GM20431 (cell line): ENCODE data around the gene ANGPT4.
"Not testable (repeated sequence)": the region's sequence is repeated elsewhere in the genome, so short reads cannot be mapped to it uniquely, and the experiment has no call there.

Experiments used
- in situ Hi-C: fragments of 300-500 bp; cut with MseI, MboI; formaldehyde crosslinking; loops from one replicate; pipeline ENCODE4 v1.15.0; 2020; ENCODE audit warnings: low sequenced_read_pairs; ENCODE audit not compliant: unreplicated experiment

The ANGPT4 gene

GRCh38 chr20:831956-832355, 84.2 kb downstream of the ANGPT4 start:
- in situ Hi-C loops = no loop called here

DNA sequence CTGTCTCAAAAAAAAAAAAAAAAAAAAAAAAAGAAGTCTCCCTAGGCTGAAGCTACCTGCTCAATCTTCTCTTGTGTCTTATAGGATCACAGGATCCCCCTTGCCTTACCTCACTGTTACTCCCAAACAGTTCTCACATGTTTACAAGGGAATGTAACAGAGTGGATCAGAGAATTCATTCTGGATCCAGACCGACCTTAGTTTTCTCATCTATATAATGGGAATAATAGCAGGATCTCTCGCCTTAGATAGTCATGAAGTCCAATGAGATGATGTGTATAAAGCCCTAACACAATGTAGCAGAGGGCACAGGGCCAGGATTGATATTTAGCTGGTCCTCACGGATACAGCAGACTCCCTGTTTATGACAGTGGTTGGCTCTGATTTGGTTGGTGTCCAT, 84.9 kb downstream of the ANGPT4 start:
- in situ Hi-C loops = no loop called here

GRCh38 chr20:830011-830521, 86.1 kb downstream of the ANGPT4 start:
- in situ Hi-C loops = no loop called here

DNA sequence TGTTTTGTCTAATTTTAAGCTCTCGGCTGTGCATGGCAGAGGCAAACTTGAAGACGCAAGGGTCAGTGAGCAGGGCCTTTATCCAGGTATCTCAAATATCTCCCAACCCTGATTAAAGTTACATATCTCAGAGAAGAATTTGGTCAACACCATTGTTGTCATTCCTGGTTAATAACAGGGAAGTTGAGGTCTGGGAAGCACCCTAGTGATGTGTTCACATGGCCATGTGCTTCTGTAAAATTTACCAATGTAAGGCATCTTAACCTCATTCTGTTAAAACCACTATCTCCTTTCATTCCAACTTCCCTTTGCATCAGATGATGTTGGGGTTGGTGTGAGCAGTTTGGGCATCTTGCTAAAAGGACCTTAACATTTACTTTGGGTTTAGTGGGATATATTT, 86.6 kb downstream of the ANGPT4 start:
- in situ Hi-C loops = no loop called here

DNA sequence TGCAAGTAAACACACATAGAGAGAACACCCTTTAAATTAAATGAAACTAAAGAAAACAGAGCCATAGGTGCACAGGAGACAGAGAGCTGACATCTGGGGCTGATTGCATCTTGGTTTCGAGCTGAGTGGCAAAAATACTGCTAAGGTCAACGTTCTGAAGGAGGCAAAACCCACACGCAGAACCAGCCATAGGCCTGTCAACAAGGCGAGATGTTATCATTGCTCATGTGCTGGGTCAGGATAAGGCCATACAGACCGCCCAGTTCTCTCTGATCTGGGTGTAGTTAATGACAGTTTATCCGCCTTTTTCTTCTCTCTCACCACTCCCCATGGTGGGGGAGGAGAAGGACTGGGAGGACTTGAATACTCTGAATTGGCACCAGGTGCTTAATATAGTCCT, 87.1 kb downstream of the ANGPT4 start:
- in situ Hi-C loops = no loop called here

DNA sequence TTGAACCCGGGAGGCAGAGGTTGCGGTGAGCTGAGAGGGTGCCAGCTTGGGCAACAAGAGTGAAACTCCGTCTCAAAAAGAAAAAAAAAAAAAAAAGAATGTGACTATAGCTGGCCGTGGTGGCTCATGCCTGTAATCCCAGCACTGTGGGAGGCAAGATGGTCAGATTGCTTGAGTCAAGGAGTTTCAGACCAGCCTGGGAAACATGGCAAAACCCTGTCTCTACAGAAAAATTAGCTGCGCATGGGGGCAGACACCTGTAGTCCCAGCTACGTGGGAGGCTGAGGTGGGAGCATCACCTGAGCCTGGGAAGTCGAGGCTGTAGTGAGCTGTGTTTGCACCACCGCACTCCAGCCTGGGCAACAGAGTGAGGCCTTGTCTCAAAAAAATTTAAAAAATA, 88.2 kb downstream of the ANGPT4 start:
- in situ Hi-C loops = not testable (repeated sequence)

GRCh38 chr20:826695-827323, 89.3 kb downstream of the ANGPT4 start:
- in situ Hi-C loops = no loop called here

GRCh38 chr20:825710-826421, 90.3 kb downstream of the ANGPT4 start:
- in situ Hi-C loops = no loop called here

DNA sequence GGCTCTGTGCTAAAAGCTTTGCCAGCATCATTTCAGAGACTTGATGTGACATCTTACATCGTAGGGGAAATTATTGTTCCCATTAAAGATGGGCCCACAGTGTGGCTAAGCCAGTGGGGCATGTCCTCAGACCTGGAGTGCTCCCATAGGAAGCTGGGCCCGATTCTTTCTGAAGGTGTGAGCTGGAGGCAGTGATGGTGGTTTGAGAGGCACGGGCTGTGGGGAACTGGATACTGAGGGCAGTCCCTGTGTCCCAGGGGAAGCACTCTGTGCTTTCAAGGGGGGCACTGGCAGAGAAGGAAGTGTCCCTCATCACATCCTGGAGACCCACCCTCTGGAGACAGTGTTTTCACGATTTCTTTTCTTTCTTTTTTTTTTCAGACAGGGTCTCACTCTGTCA, 91.2 kb downstream of the ANGPT4 start:
- in situ Hi-C loops = no loop called here

- in situ Hi-C loops = no loop called here
Observed at GRCh38 chr20:824490-824889, 91.6 kb downstream of the ANGPT4 start.

DNA sequence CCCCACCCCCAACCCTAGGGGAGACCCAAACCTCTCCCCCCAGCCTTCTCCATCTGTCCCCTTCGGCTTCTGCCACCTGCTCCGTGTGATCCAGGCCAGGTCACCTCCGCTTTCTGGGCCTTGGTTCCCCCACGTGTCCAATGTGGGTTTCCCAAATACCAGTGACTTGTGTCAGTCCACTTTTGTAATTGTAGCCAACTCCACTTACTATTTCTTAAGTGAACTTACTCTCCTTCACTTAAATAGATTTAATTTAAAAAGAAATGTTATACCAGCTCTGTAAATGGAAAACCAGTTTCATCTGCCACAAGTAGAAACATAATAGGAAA, 92.6 kb downstream of the ANGPT4 start:
- in situ Hi-C loops = no loop called here

GRCh38 chr20:822651-823573, 93.2 kb downstream of the ANGPT4 start:
- in situ Hi-C loops = no loop called here

- in situ Hi-C loops = no loop called here
Observed at GRCh38 chr20:821731-822065, 94.4 kb downstream of the ANGPT4 start.

GRCh38 chr20:821046-821730, 94.9 kb downstream of the ANGPT4 start:
- in situ Hi-C loops = no loop called here

DNA sequence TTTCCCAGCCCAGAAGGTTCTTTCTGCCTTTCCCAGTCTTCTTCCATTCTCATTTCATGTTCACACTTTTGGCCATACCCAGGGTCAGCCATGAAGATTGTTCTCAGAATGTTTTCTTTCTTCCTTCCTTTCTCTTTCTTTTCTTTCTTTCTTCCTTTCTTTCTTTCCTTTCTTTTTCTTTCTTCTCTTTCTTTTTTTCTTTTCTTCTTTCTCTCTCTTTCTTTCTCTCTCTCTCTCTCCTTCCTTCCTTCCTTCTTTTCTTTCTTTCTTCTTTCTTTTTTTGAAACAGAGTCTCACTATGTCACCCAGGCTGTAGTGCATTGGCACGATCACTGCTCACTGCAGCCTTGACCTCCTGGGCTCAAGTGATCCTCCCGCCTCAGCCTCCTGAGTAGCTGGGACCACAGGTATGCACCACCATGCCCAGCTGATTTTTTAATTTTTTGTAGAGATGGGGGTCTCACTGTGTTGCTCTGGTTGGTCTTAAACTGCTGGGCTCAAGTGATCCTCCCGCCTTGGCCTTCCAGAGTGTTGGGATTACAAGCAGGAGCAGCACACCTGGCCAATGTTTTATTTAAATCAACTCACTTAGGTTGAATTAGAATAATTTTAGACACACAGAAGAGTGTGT, 95.7 kb downstream of the ANGPT4 start:
- in situ Hi-C loops = no loop called here
